ENCODE measurements around the gene SMAD5.

- TF ChIP-seq TAF1 (IDR thresholded peaks at IDR 0.05; ENCODE audit: low read depth, low read length), result no peak
- no peak for TF ChIP-seq POLR2A (IDR thresholded peaks at IDR 0.05; ENCODE audit: low read depth, low read length)
- no peak for TF ChIP-seq POLR2AphosphoS5 (IDR thresholded peaks at IDR 0.05; ENCODE audit: low read depth, low read length)
Measured at GRCh38 chr5:136099870-136100269, 32.8 kb upstream of the SMAD5 start.
